RWPE1 (cell line): ENCODE measurements around the gene ACVR1C.
"Not testable (repeated sequence)": the region's sequence is repeated elsewhere in the genome, so short reads cannot be mapped to it uniquely, and the experiment has no call there.

Experiments used
- CTCF ChIA-PET: fragments of 350-600 bp; sonication (Branson Sonifier 250); formaldehyde crosslinking; extraction: SDS; loops from one replicate; lab custom pipeline; 2021; lab: Yijun Ruan, JAX
- POLR2A ChIA-PET: fragments of 400-600 bp; formaldehyde crosslinking; extraction: SDS; loops from one replicate; lab custom pipeline; 2020; ENCODE audit warnings: antibody characterized with exemption; ENCODE audit not compliant: low non-redundant PET; lab: Yijun Ruan, JAX
- DNase-seq: peaks from one replicate; pipeline ENCODE4 v3.0.0; 2012; ENCODE audit warnings: low spot score
- H3K27ac ChIP-seq: fragments of 450-650 bp; 2 replicates; pipeline ENCODE4 v1.5.1; 2017
- CTCF ChIP-seq: fragments of 450-650 bp; conservative IDR thresholded peaks from 2 replicates; pipeline ENCODE4 v1.5.1; 2017; ENCODE audit warnings: low read depth, mild to moderate bottlenecking

The ACVR1C gene

DNA sequence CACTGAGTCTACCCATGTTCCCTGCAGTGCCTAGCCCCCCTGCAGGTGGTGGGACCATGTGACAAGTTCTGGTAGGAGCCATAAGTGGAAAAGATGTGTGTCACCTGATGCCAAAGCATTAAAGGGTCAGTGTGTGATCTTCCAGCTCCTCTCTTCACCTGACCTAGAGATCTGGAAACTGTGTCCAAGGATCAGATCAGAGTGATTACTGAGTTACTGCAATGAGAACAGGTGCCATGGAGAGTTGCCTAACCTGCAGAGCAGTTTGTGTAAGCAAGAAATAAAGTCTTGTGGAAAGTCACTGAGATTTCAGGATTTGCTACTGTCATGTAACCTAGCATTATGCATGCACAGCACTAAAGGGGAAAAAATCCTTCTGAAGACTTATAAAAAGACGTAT is 90.6 kb downstream of the ACVR1C start:
- no peak for DNase-seq
- no peak for TF ChIP-seq CTCF
- POLR2A ChIA-PET = no interaction called here
- no peak overlapping the region for H3K27ac ChIP-seq
- CTCF ChIA-PET = no interaction called here

DNA sequence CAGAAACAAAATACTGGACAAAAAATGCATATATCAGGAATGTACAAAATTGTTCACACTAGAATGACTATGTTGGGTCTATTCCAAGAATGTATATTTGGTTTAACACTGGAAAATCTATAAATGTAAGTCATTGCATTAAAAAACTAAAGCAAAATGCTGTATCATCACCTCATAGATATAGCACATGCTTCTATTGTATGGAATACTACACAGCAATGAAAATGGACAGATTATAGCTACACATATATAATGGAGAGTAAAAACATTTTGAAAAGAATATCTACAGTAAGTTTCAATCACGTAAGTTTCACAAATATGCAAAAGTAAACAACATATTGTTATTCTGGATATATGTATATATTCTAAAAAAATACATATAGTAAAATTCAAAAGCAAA is 91.8 kb downstream of the ACVR1C start:
- no peak for DNase-seq
- ChIA-PET CTCF (no interaction called here), POLR2A (no interaction called here)
- H3K27ac ChIP-seq = no peak overlapping the region
- no peak for TF ChIP-seq CTCF

DNA sequence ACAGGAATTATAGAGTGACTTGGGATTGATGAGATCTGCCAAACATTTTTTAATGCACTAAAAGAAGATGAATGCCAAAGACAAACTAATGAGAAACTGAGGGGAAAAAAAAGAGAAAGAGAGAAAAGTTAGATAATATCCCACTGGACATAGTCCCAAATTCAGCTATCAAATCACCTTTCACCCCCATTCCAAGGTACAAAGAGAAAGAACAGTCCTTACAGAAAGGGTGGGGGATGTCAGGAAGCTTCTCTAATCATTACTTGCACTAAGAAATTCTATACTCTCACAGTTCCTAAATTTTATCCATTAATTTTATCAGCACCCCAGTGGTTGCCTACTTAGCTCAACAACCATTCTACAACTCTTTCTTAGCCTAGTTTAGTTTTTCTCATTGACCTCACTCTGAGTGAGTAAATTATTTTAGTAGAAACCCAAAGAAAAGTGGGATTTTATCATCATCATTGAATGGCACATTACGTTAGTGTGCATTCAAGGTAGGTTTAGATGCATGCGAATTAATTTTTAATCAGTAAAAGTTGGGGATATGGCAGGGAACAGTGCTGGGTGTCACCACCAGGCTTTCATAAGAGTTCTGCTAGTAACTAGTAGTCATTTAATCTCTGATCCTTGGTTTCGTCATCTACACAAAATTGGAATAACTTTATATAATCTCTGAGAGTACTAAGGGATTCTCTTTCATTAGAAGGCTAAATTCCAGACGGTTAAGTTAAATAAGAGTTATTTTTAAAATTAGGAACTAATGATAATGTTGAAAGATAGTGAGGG is 99.5 kb downstream of the ACVR1C start:
- CTCF ChIA-PET = no interaction called here
- DNase-seq = no peak
- H3K27ac ChIP-seq = no peak overlapping the region
- no peak for TF ChIP-seq CTCF
- POLR2A ChIA-PET = no interaction called here

GRCh38 chr2:157526070-157526469 is 102.6 kb downstream of the ACVR1C start:
- H3K27ac ChIP-seq = no peak overlapping the region
- TF ChIP-seq CTCF = no peak
- ChIA-PET POLR2A (no interaction called here), CTCF (no interaction called here)
- DNase-seq = no peak

DNA sequence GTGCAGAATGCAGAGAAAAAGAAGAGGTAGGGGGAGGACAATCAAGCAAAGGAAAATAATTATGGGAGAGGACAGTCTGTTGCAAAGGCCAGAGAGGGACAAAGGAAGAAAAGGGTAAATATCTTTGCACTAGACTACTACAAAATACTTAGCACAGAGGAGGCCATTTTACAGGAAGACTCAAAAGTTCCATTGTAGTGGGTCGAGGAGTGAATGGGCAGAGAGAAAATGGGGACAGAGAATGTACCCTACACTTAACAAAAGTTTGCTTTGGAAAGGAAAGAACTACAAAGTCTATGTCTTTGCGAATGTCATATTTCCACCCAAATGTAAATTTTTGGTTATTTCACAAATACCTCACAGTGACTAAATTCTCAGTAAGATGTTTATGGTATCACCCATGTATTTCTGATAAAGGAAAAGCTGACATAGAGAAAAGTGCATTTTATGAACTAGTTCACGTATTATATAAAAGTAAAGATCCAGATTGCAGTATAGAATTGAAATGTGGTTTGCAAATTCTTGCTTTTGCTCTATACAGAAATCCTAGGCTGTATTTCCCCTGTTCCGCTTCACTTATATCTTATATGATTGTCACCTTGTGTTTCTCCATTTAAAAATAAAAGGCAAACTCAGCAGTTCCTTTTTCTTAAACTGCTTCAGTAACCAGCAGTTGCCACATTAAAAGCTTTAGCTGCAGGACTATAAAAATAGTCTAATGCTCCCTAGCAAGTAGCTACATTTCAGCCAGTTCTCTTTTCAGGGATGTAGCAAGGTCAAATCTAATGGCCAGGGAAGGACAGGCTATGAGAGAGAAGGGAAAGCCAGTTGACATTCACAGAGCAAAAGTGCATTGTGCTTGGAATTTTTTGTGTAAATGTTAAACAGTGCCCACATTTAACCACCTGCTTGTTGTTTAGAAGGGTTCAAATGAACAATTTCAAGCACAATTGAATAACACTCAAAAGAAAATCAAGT is 105.1 kb downstream of the ACVR1C start:
- CTCF ChIA-PET = no interaction called here
- POLR2A ChIA-PET = no interaction called here
- H3K27ac ChIP-seq = no peak overlapping the region
- TF ChIP-seq CTCF = no peak
- no peak for DNase-seq

- CTCF ChIA-PET, POLR2A ChIA-PET, H3K27ac ChIP-seq, DNase-seq: not testable (repeated sequence)
These were observed 113.7 kb downstream of the ACVR1C start for GRCh38 chr2:157514966-157515365.

DNA sequence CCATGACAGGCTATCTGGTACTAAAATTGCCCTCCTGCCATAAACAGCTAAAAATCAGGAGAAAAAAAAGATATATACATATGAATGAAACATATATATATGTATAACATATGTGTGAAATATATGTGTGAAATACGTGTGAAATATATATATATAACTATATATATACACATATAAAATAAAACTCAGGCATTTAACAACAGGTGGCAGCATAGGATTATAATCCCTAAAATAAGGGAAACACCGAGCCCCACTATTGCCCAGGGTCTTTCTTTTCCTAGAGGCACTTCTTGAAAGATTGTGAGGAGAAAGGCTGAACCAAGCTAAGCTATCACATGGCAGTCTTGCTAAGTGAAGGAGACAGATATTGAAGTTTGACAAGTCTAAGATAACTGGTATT is 118.9 kb downstream of the ACVR1C start:
- ChIA-PET POLR2A (no interaction called here), CTCF (interaction anchor here (0.6 to 1.5 kb wide), 3 partner anchors 31 to 174 kb away, joined by 3 to 5 read pairs (median 3); no protein-coding TSS in a partner anchor)
- DNase-seq = no peak

More for the DNA sequence above, 118.9 kb downstream of the ACVR1C start:
- no peak overlapping the region for H3K27ac ChIP-seq
- TF ChIP-seq CTCF = no peak
